NCI-H1436 (cell line): ENCODE measurements around the gene STEAP2.

Experiments
- DNase-seq: peaks from one replicate; lab custom pipeline; 2025; lab: John Stamatoyannopoulos, UW

STEAP2 gene

GRCh38 chr7:90272242-90272641 lies 60.7 kb downstream of the STEAP2 start:
- DNase-seq = no peak

GRCh38 chr7:90274161-90274560 lies 62.6 kb downstream of the STEAP2 start:
- no peak for DNase-seq

- no peak for DNase-seq
These were observed 64.6 kb downstream of the STEAP2 start for GRCh38 chr7:90276033-90276728.
